Loucy (cell line): ENCODE measurements around the gene FADD.

ENCODE experiments used
- H2AFZ ChIP-seq: fragments of 200-600 bp; sonication (generic); 2 replicates; pipeline ENCODE4 v1.6.0; 2016; ENCODE audit warnings: antibody characterized with exemption, mild to moderate bottlenecking, low read length, moderate library complexity
- H3F3A ChIP-seq: fragments of 200-600 bp; 2 replicates; pipeline ENCODE4 v1.6.0; 2016; ENCODE audit warnings: antibody characterized with exemption, low read depth, mild to moderate bottlenecking
- H3K27me3 ChIP-seq: fragments of 200-600 bp; sonication (generic); 2 replicates; pipeline ENCODE4 v1.6.1; 2014; ENCODE audit warnings: low read length, mild to moderate bottlenecking; ENCODE audit not compliant: insufficient read depth, poor library complexity, severe bottlenecking
- H3K36me3 ChIP-seq: fragments of 200-600 bp; sonication (generic); 2 replicates; pipeline ENCODE4 v1.6.1; 2016; ENCODE audit warnings: low read length; ENCODE audit not compliant: insufficient read depth
- H3K4me1 ChIP-seq: fragments of 200-600 bp; sonication (generic); 2 replicates; pipeline ENCODE4 v1.5.1; 2014; ENCODE audit warnings: low read length, mild to moderate bottlenecking; ENCODE audit not compliant: insufficient read depth, poor library complexity, severe bottlenecking
- H3K4me2 ChIP-seq: fragments of 200-600 bp; sonication (generic); 2 replicates; pipeline ENCODE4 v1.6.0; 2014; ENCODE audit warnings: antibody characterized with exemption, low read length, low read depth, mild to moderate bottlenecking; ENCODE audit not compliant: poor library complexity, severe bottlenecking
- H3K4me3 ChIP-seq: fragments of 200-600 bp; sonication (generic); 2 replicates; pipeline ENCODE4 v1.5.1; 2014; ENCODE audit warnings: low read length, mild to moderate bottlenecking, mixed read lengths; ENCODE audit not compliant: poor library complexity, severe bottlenecking
- H3K79me2 ChIP-seq: fragments of 200-600 bp; sonication (generic); 2 replicates; pipeline ENCODE4 v1.6.1; 2014; ENCODE audit warnings: low read length; ENCODE audit not compliant: insufficient read depth
- H3K9ac ChIP-seq: fragments of 200-600 bp; sonication (generic); 2 replicates; pipeline ENCODE4 v1.6.0; 2014; ENCODE audit warnings: mild to moderate bottlenecking, low read depth, low read length, moderate library complexity; ENCODE audit not compliant: poor library complexity, severe bottlenecking
- H3K9me2 ChIP-seq: fragments of 200-600 bp; sonication (generic); replicated peaks from 2 replicates; pipeline ENCODE4 v1.6.1; 2016; ENCODE audit warnings: low read depth, low read length, mixed read lengths
- H3K9me3 ChIP-seq: fragments of 200-600 bp; sonication (generic); 2 replicates; pipeline ENCODE4 v1.6.1; 2014; ENCODE audit warnings: mild to moderate bottlenecking, antibody characterized with exemption, low read length, low read depth; ENCODE audit not compliant: insufficient read depth
- H4K20me1 ChIP-seq: fragments of 200-600 bp; sonication (generic); 2 replicates; pipeline ENCODE4 v1.6.0; 2014; ENCODE audit warnings: antibody characterized with exemption, low read length, mild to moderate bottlenecking; ENCODE audit not compliant: insufficient read depth, poor library complexity, severe bottlenecking
- CTCF ChIP-seq: fragments of 200-600 bp; sonication (generic); conservative IDR thresholded peaks from 2 replicates; pipeline ENCODE4 v1.5.1; 2014; ENCODE audit warnings: mild to moderate bottlenecking, antibody characterized with exemption, low read length
- EZH2phosphoT487 ChIP-seq: fragments of 200-600 bp; IDR thresholded peaks from 2 replicates; pipeline ENCODE4 v1.6.1; 2018; ENCODE audit warnings: antibody characterized with exemption, mild to moderate bottlenecking, moderate library complexity, borderline replicate concordance

FADD gene

GRCh38 chr11:70220136-70220535 is 17.0 kb downstream of the FADD start:
- no peak overlapping the region for H3K4me3 ChIP-seq
- no peaks in the 10 kb centered on the region for H3F3A ChIP-seq
- H3K36me3 ChIP-seq, result no peaks in the 10 kb centered on the region
- no peaks in the 10 kb centered on the region for H3K9me3 ChIP-seq
- H3K4me2 ChIP-seq, result no peak overlapping the region
- H3K27me3 ChIP-seq, result no peaks in the 10 kb centered on the region
- H3K4me1 ChIP-seq, result no peaks in the 10 kb centered on the region
- no peak overlapping the region for H2AFZ ChIP-seq
- no peaks in the 10 kb centered on the region for H3K79me2 ChIP-seq
- no peaks in the 10 kb centered on the region for H3K9me2 ChIP-seq
- TF ChIP-seq CTCF (no peak), EZH2phosphoT487 (no peak)
- H3K9ac ChIP-seq, result no peak overlapping the region
- H4K20me1 ChIP-seq, result no peaks in the 10 kb centered on the region

GRCh38 chr11:70220920-70221319 is 17.8 kb downstream of the FADD start:
- Histone ChIP-seq H4K20me1 (no peaks in the 10 kb centered on the region), H3K4me1 (no peaks in the 10 kb centered on the region), H3K9me3 (no peaks in the 10 kb centered on the region), H3F3A (no peaks in the 10 kb centered on the region), H3K9ac (no peak overlapping the region), H3K27me3 (no peaks in the 10 kb centered on the region), H3K79me2 (no peaks in the 10 kb centered on the region), H3K9me2 (no peaks in the 10 kb centered on the region), H3K36me3 (no peaks in the 10 kb centered on the region), H3K4me3 (no peak overlapping the region), H2AFZ (no peak overlapping the region), H3K4me2 (no peak overlapping the region)
- TF ChIP-seq EZH2phosphoT487, result no peak

GRCh38 chr11:70225681-70226177 is 22.6 kb downstream of the FADD start:
- H3K4me1 ChIP-seq, result no peaks in the 10 kb centered on the region
- H3K4me3 ChIP-seq, result no peak overlapping the region
- H3K9ac ChIP-seq, result no peak overlapping the region
- no peaks in the 10 kb centered on the region for H3K9me3 ChIP-seq
- H2AFZ ChIP-seq, result no peak overlapping the region
- H4K20me1 ChIP-seq, result no peaks in the 10 kb centered on the region
- H3F3A ChIP-seq, result no peaks in the 10 kb centered on the region
- no peak overlapping the region for H3K4me2 ChIP-seq
- H3K27me3 ChIP-seq, result no peaks in the 10 kb centered on the region
- H3K9me2 ChIP-seq, result no peaks in the 10 kb centered on the region
- TF ChIP-seq CTCF, result no peak
- no peak for TF ChIP-seq EZH2phosphoT487
- H3K36me3 ChIP-seq, result no peaks in the 10 kb centered on the region
- H3K79me2 ChIP-seq, result no peaks in the 10 kb centered on the region

GRCh38 chr11:70226183-70226582 is 23.1 kb downstream of the FADD start:
- Histone ChIP-seq H4K20me1 (no peaks in the 10 kb centered on the region), H3K9ac (no peak overlapping the region), H3K4me2 (no peak overlapping the region), H3K4me3 (no peak overlapping the region), H3K79me2 (no peaks in the 10 kb centered on the region), H3K9me2 (no peaks in the 10 kb centered on the region), H3K27me3 (no peaks in the 10 kb centered on the region), H3K36me3 (no peaks in the 10 kb centered on the region), H3F3A (no peaks in the 10 kb centered on the region), H2AFZ (no peak overlapping the region), H3K4me1 (no peaks in the 10 kb centered on the region), H3K9me3 (no peaks in the 10 kb centered on the region)
- TF ChIP-seq EZH2phosphoT487 (no peak), CTCF (no peak)
